Gastroesophageal sphincter (tissue), 3 donors: ENCODE results near the gene NUP107.

ENCODE experiments used
- EP300 ChIP-seq: sonication (generic); formaldehyde crosslinking; IDR thresholded peaks from one replicate; pipeline ENCODE4 v1.6.1; 2017; ENCODE audit warnings: antibody characterized with exemption, mild to moderate bottlenecking
- POLR2A ChIP-seq, 2 donors: fragments of 450-650 bp; IDR thresholded peaks; one replicate each; pipeline ENCODE4 v1.6.1; 2017; ENCODE audit warnings: antibody characterized with exemption in 2 of 2, mild to moderate bottlenecking in 2 of 2, moderate library complexity in 1 of 2
- POLR2AphosphoS5 ChIP-seq: sonication (generic); formaldehyde crosslinking; IDR thresholded peaks from one replicate; pipeline ENCODE4 v1.6.1; 2017; ENCODE audit warnings: antibody characterized with exemption
- TF ChIP-seq, protein P1 (sequence below), 4 experiments: fragments of 200-600 bp in 2 of 4; fragments of 450-650 bp in 2 of 4; sonication (generic) in 1 of 4; IDR thresholded peaks; one replicate each; pipeline ENCODE4 v1.5.1; 2017 to 2019; ENCODE audit warnings: antibody characterized with exemption in 4 of 4, mild to moderate bottlenecking in 2 of 4, moderate library complexity in 2 of 4

DNA sequence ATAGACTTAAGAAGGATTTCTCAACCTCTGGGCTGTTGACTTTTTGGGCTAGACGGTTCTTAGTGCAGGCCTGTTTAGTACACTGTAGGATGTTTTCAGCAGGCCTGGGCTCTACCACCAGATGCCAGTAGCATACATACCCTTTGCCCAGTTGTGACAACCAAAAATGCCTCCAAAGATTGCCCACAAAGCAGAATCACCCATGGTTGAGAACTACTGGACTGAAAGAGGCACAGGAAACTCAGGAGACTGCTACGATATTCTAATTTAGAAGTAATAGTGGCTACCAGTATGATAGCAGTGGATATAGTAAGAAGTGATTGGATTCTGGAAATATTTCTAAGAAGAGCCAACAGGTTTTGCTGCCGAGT lies 74.6 kb downstream of the NUP107 start:
- TF ChIP-seq, protein P1, sequence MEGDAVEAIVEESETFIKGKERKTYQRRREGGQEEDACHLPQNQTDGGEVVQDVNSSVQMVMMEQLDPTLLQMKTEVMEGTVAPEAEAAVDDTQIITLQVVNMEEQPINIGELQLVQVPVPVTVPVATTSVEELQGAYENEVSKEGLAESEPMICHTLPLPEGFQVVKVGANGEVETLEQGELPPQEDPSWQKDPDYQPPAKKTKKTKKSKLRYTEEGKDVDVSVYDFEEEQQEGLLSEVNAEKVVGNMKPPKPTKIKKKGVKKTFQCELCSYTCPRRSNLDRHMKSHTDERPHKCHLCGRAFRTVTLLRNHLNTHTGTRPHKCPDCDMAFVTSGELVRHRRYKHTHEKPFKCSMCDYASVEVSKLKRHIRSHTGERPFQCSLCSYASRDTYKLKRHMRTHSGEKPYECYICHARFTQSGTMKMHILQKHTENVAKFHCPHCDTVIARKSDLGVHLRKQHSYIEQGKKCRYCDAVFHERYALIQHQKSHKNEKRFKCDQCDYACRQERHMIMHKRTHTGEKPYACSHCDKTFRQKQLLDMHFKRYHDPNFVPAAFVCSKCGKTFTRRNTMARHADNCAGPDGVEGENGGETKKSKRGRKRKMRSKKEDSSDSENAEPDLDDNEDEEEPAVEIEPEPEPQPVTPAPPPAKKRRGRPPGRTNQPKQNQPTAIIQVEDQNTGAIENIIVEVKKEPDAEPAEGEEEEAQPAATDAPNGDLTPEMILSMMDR (IDR thresholded peaks at IDR 0.05) = no peak
- no peak for TF ChIP-seq POLR2A (IDR thresholded peaks at IDR 0.05)
- no peak for TF ChIP-seq POLR2AphosphoS5
- TF ChIP-seq EP300 = no peak
